ENCODE results near the gene TLR5.

GRCh38 chr1:223155153-223155552, 12.1 kb upstream of the TLR5 start:
- TF ChIP-seq, protein P1, sequence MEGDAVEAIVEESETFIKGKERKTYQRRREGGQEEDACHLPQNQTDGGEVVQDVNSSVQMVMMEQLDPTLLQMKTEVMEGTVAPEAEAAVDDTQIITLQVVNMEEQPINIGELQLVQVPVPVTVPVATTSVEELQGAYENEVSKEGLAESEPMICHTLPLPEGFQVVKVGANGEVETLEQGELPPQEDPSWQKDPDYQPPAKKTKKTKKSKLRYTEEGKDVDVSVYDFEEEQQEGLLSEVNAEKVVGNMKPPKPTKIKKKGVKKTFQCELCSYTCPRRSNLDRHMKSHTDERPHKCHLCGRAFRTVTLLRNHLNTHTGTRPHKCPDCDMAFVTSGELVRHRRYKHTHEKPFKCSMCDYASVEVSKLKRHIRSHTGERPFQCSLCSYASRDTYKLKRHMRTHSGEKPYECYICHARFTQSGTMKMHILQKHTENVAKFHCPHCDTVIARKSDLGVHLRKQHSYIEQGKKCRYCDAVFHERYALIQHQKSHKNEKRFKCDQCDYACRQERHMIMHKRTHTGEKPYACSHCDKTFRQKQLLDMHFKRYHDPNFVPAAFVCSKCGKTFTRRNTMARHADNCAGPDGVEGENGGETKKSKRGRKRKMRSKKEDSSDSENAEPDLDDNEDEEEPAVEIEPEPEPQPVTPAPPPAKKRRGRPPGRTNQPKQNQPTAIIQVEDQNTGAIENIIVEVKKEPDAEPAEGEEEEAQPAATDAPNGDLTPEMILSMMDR (IDR thresholded peaks at IDR 0.05; ENCODE audit: poor library complexity, severe bottlenecking), result no peak
- TF ChIP-seq POLR2AphosphoS5 (IDR thresholded peaks at IDR 0.05) (no peak), RAD21 (conservative IDR thresholded peaks at IDR 0.05) (no peak), EP300 (conservative IDR thresholded peaks at IDR 0.05; ENCODE audit: poor library complexity, severe bottlenecking) (no peak), EZH2 (IDR thresholded peaks at IDR 0.05; ENCODE audit: borderline replicate concordance, insufficient read depth, low read length, poor library complexity, severe bottlenecking) (no peak), REST (IDR thresholded peaks at IDR 0.05; ENCODE audit: borderline replicate concordance) (no peak), MXI1 (conservative IDR thresholded peaks at IDR 0.05; ENCODE audit: poor library complexity, severe bottlenecking) (no peak), TAF1 (IDR thresholded peaks at IDR 0.05; ENCODE audit: low read depth) (no peak)
